Neural cell (in vitro differentiated cells): ENCODE measurements around the gene TPRKB.
"Not testable (repeated sequence)": the region's sequence is repeated elsewhere in the genome, so short reads cannot be mapped to it uniquely, and the experiment has no call there.

ENCODE experiments used
- CTCF ChIP-seq: fragments of 450-650 bp; IDR thresholded peaks from 2 replicates; pipeline ENCODE4 v1.5.1; 2014; ENCODE audit warnings: antibody characterized with exemption, mild to moderate bottlenecking, moderate library complexity; ENCODE audit not compliant: poor library complexity, severe bottlenecking
- EP300 ChIP-seq: fragments of 450-650 bp; conservative IDR thresholded peaks from 2 replicates; pipeline ENCODE4 v1.6.1; 2014; ENCODE audit warnings: antibody characterized with exemption, mild to moderate bottlenecking, moderate library complexity; ENCODE audit not compliant: poor library complexity, severe bottlenecking
- EZH2 ChIP-seq: fragments of 200-600, 300-800 bp; shearing (Covaris generic), sonication (generic); IDR thresholded peaks from 2 replicates; pipeline ENCODE4 v1.6.1; 2014; ENCODE audit warnings: antibody characterized with exemption, low read length, borderline replicate concordance, mild to moderate bottlenecking; ENCODE audit not compliant: insufficient read depth, poor library complexity, severe bottlenecking
- MXI1 ChIP-seq: fragments of 450-650 bp; conservative IDR thresholded peaks from 2 replicates; pipeline ENCODE4 v1.6.1; 2014; ENCODE audit warnings: antibody characterized with exemption, mild to moderate bottlenecking; ENCODE audit not compliant: poor library complexity, severe bottlenecking
- POLR2AphosphoS5 ChIP-seq: IDR thresholded peaks from 2 replicates; pipeline ENCODE4 v1.6.1; 2012
- RAD21 ChIP-seq: fragments of 450-650 bp; conservative IDR thresholded peaks from 2 replicates; pipeline ENCODE4 v1.6.1; 2014; ENCODE audit warnings: antibody characterized with exemption, mild to moderate bottlenecking, moderate library complexity
- REST ChIP-seq: IDR thresholded peaks from 2 replicates; pipeline ENCODE4 v1.6.1; 2012; ENCODE audit warnings: borderline replicate concordance
- SMC3 ChIP-seq: fragments of 450-650 bp; conservative IDR thresholded peaks from 2 replicates; pipeline ENCODE4 v1.6.1; 2014; ENCODE audit warnings: antibody characterized with exemption, mild to moderate bottlenecking, moderate library complexity; ENCODE audit not compliant: poor library complexity
- TAF1 ChIP-seq: IDR thresholded peaks from 2 replicates; pipeline ENCODE4 v1.6.1; 2012; ENCODE audit warnings: low read depth

- TF ChIP-seq CTCF, TAF1, POLR2AphosphoS5, REST, RAD21, MXI1, EZH2, EP300, SMC3: not testable (repeated sequence)
Observed at GRCh38 chr2:73702852-73703493, 34.2 kb downstream of the TPRKB start.
